Endodermal cell (in vitro differentiated cells): ENCODE measurements around the gene SMS. TPM values are rescaled to one million over a fixed set of nuclear protein-coding genes. Genes with fewer than 3 reads are reported as not detected.

ENCODE experiments used
- DNase-seq: peaks from one replicate; pipeline ENCODE4 v3.0.0-alpha.2; 2017
- H3K27ac ChIP-seq: 2 replicates; pipeline ENCODE4 v1.5.1; 2013; ENCODE audit warnings: mild to moderate bottlenecking, low read depth, low read length, moderate library complexity
- H3K27me3 ChIP-seq: 2 replicates; pipeline ENCODE4 v1.6.1; 2013; ENCODE audit warnings: mild to moderate bottlenecking, low read length, moderate library complexity; ENCODE audit not compliant: insufficient read depth, control insufficient read depth, poor library complexity, severe bottlenecking
- H3K36me3 ChIP-seq: 2 replicates; pipeline ENCODE4 v1.7.0; 2013; ENCODE audit warnings: mild to moderate bottlenecking, low read length, moderate library complexity; ENCODE audit not compliant: control insufficient read depth, insufficient read depth
- H3K4me1 ChIP-seq: one replicate; pipeline ENCODE4 v1.7.0; 2013; ENCODE audit warnings: low read length; ENCODE audit not compliant: control insufficient read depth, insufficient read depth
- H3K4me3 ChIP-seq: 2 replicates; pipeline ENCODE4 v1.5.1; 2013; ENCODE audit warnings: mild to moderate bottlenecking, low read length, moderate library complexity
- H3K9ac ChIP-seq: 2 replicates; pipeline ENCODE4 v1.6.1; 2013; ENCODE audit warnings: mild to moderate bottlenecking, low read length, moderate library complexity; ENCODE audit not compliant: poor library complexity, severe bottlenecking; ENCODE audit errors: extremely low read depth
- H3K9me3 ChIP-seq: 2 replicates; pipeline ENCODE4 v1.6.1; 2013; ENCODE audit warnings: mild to moderate bottlenecking, low read length, moderate library complexity; ENCODE audit not compliant: control insufficient read depth
- H3K27ac Mint-ChIP-seq: 2 replicates; pipeline ENCODE4 v1.8.0; 2020; ENCODE audit warnings: mixed read lengths
- H3K27me3 Mint-ChIP-seq: 2 replicates; pipeline ENCODE4 v1.8.0; 2021; ENCODE audit warnings: mild to moderate bottlenecking, mixed read lengths; ENCODE audit not compliant: insufficient read depth
- H3K36me3 Mint-ChIP-seq: 2 replicates; pipeline ENCODE4 v1.8.0; 2020; ENCODE audit warnings: low read depth, mixed read lengths
- H3K4me1 Mint-ChIP-seq: 2 replicates; pipeline ENCODE4 v1.8.0; 2020; ENCODE audit warnings: mixed read lengths
- H3K4me3 Mint-ChIP-seq: 2 replicates; pipeline ENCODE4 v1.8.0; 2020; ENCODE audit warnings: mild to moderate bottlenecking, moderate library complexity, mixed read lengths
- H3K9me3 Mint-ChIP-seq: 2 replicates; pipeline ENCODE4 v1.8.0; 2020; ENCODE audit warnings: mild to moderate bottlenecking, mixed read lengths
- WGBS, 2 experiments: methylation state at CpG; one replicate each; pipeline versions ENCODE4 v1.1.5 to v1.1.7; 2013; ENCODE audit warnings: missing lambda C conversion rate in 2 of 2, mixed read lengths in 1 of 2; ENCODE audit not compliant: insufficient coverage in 1 of 2, insufficient read length in 1 of 2; 5-methylcytosine and 5-hydroxymethylcytosine counted together
- total RNA-seq, 2 donors: library from RNA; stranded (reverse); fragmentation: NEBNext Ultra II Directional in 1 of 2; extraction: Animal tissue kit (Norgen Biotek cat#: 25700) in 1 of 2; gene quantifications; 2 replicates in 1 of 2; 3 replicates in 1 of 2; pipeline ENCODE4 v1.2.1, GENCODE V29; 2021
- TF ChIP-seq, protein P1 (sequence below): fragments of 200-600 bp; sonication (generic); conservative IDR thresholded peaks from 2 replicates; pipeline ENCODE4 v1.5.0; 2021; ENCODE audit warnings: antibody characterized with exemption, mild to moderate bottlenecking

The SMS gene
- total RNA-seq, 2 donors from 2014 or later, result 163 to 312 TPM

DNA sequence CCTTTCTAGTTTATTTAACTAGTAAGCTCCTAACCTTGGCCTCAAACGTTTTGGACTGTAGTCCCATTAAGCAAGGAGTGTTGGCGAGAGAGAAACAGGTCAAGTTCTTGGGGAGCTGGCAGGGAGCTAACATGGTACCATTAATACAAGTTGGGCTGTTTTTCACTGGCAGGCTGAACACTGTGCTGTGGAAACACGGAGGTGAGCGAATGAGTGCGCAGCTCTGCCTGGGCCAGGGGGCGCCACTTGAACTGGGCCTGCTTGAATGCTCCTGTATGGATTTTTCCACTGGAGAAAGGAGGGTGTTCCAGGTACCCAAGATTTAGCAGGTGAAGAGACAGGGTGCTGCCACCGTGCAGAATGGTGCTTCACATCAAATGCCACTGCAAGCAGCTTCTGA is 7.4 kb upstream of the SMS start:
- H3K4me1 ChIP-seq, result no peaks in the 10 kb centered on the region
- H3K27ac ChIP-seq, result no peak overlapping the region
- TF ChIP-seq, protein P1, sequence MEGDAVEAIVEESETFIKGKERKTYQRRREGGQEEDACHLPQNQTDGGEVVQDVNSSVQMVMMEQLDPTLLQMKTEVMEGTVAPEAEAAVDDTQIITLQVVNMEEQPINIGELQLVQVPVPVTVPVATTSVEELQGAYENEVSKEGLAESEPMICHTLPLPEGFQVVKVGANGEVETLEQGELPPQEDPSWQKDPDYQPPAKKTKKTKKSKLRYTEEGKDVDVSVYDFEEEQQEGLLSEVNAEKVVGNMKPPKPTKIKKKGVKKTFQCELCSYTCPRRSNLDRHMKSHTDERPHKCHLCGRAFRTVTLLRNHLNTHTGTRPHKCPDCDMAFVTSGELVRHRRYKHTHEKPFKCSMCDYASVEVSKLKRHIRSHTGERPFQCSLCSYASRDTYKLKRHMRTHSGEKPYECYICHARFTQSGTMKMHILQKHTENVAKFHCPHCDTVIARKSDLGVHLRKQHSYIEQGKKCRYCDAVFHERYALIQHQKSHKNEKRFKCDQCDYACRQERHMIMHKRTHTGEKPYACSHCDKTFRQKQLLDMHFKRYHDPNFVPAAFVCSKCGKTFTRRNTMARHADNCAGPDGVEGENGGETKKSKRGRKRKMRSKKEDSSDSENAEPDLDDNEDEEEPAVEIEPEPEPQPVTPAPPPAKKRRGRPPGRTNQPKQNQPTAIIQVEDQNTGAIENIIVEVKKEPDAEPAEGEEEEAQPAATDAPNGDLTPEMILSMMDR, result peak; percentile 70
- Mint-ChIP-seq H3K36me3 (no peaks in the 10 kb centered on the region), H3K27ac (no peak overlapping the region), H3K9me3 (no peaks in the 10 kb centered on the region), H3K27me3 (no peaks in the 10 kb centered on the region), H3K4me1 (no peaks in the 10 kb centered on the region), H3K4me3 (no peak overlapping the region)
- WGBS, 2 experiments, result 80 to 89% methylated on average over 2 to 7 of the region's 7 CpGs
- no peaks in the 10 kb centered on the region for H3K9me3 ChIP-seq
- no peaks in the 10 kb centered on the region for H3K27me3 ChIP-seq
- no peak overlapping the region for H3K4me3 ChIP-seq
- H3K9ac ChIP-seq, result no peak overlapping the region
- peak; percentile 65 for DNase-seq
- H3K36me3 ChIP-seq, result no peaks in the 10 kb centered on the region

DNA sequence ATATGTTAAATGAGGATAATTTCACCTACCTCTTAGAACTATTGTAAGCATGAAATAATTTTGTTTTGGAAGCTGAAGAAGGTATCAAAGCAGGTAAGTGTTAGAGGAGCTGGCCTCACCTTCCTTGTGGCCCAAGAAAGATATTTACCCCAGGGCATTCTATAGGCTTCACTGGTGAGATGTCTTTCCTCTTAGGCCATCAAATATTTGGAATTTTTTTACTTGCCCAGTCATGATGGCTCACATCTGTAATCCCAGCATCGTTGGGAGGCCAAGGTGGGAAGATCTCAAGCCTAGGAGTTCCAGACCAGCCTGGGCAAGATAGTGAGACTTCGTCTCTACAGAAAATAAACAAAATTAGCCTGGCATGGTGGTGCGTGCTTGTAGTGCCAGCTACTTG is 6.1 kb upstream of the SMS start:
- H3K36me3 Mint-ChIP-seq, result no peaks in the 10 kb centered on the region
- H3K27me3 Mint-ChIP-seq, result peaks cover 2% of the 10 kb centered on the region
- DNase-seq, result peak; percentile 17
- H3K9me3 Mint-ChIP-seq, result no peaks in the 10 kb centered on the region
- Histone ChIP-seq H3K4me3 (no peak overlapping the region), H3K36me3 (no peaks in the 10 kb centered on the region), H3K4me1 (no peaks in the 10 kb centered on the region), H3K9ac (no peak overlapping the region), H3K27ac (no peak overlapping the region), H3K27me3 (no peaks in the 10 kb centered on the region), H3K9me3 (no peaks in the 10 kb centered on the region)
- WGBS, 2 experiments, result 91% methylated on average over 3 of the region's 3 CpGs; no CpG with 5 or more reads in 1 of the 2 experiments
- TF ChIP-seq, protein P1, result no peak
- H3K4me1 Mint-ChIP-seq, result no peaks in the 10 kb centered on the region
- no peak overlapping the region for H3K27ac Mint-ChIP-seq
- H3K4me3 Mint-ChIP-seq, result no peak overlapping the region

DNA sequence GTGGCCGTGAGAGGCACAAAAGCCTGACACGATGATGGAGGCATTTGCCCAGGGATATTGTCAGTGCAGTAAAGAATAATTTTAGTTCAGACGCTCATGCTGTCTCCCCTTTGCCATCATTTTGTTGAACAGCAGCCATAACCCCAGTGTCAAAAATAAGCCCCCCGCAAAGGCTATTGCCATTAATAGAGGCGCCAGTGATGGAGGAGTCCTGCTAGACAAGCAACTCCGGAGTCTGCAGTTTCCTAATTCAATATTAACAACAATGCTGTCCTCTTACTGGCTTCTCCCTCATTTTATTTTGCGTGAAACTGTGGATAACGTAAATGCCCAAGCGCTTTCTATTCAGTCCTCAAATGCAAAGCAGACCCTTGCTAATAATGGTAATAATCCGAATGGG is 603 bp upstream of the SMS start:
- Histone ChIP-seq H3K9ac (peak overlapping the region; percentile 11), H3K27me3 (no peaks in the 10 kb centered on the region), H3K9me3 (no peaks in the 10 kb centered on the region), H3K4me3 (no peak overlapping the region), H3K4me1 (no peaks in the 10 kb centered on the region), H3K36me3 (peaks cover 6% of the 10 kb centered on the region), H3K27ac (no peak overlapping the region)
- whole genome bisulfite sequencing, 2 experiments, result 74 to 80% methylated on average over 6 to 10 of the region's 10 CpGs
- Mint-ChIP-seq H3K27me3 (peaks cover 4% of the 10 kb centered on the region), H3K36me3 (peaks cover 3% of the 10 kb centered on the region), H3K4me3 (peak overlapping the region; percentile 68), H3K4me1 (peaks cover 17% of the 10 kb centered on the region), H3K9me3 (no peaks in the 10 kb centered on the region), H3K27ac (peak overlapping the region; percentile 92)
- DNase-seq, result peak; percentile 39
- TF ChIP-seq, protein P1, result no peak
